ENCODE measurements around the gene IGF1R. TPM values are rescaled to one million over a fixed set of nuclear protein-coding genes. Genes with fewer than 3 reads are reported as not detected.

IGF1R gene
- total and polyA plus RNA-seq, 4 experiments from 2014 or later: 0.45 to 49.2 (median 25.1) TPM

GRCh38 chr15:98751767-98752166, 103.4 kb downstream of the IGF1R start:
- Histone ChIP-seq H3K4me1 (ENCODE audit: insufficient read depth, low read length) (no peaks in the 10 kb centered on the region), H3K4me3 (ENCODE audit: low read length in 2 of 2) (no peak overlapping the region), H3K9me3 (ENCODE audit: control insufficient read depth in 1 of 2, low read length in 2 of 2) (no peaks in the 10 kb centered on the region), H3K27ac (ENCODE audit: low read depth, low read length) (no peak overlapping the region), H3K36me3 (ENCODE audit: insufficient read depth, low read length) (no peaks in the 10 kb centered on the region), H3K27me3 (ENCODE audit: insufficient read depth, low read length) (no peaks in the 10 kb centered on the region)
- no peak overlapping the region for H3K4me3 Mint-ChIP-seq
- H3K27ac Mint-ChIP-seq: no peak overlapping the region
- ChIA-PET POLR2A (ENCODE audit: partially characterized antibody) (no interaction called here), CTCF (ENCODE audit: partially characterized antibody) (interaction anchor here (3.2 kb wide), 1 partner anchor 27 kb away, joined by 8 read pairs; no protein-coding TSS in a partner anchor)
- intact Hi-C loops (cut with micrococcal nuclease): no loop called here
- peaks cover 0 to 4% (median 3%) of the 10 kb centered on the region in 4 donors for H3K4me1 Mint-ChIP-seq
- peaks cover 0 to 2% (median 0%) of the 10 kb centered on the region in 8 donors for H3K9me3 Mint-ChIP-seq
- no peak for DNase-seq
- no peaks in the 10 kb centered on the region for H3K27me3 Mint-ChIP-seq
- no peaks in the 10 kb centered on the region for H3K36me3 Mint-ChIP-seq

- Histone ChIP-seq H3K27me3 (ENCODE audit: insufficient read depth, low read length) (no peaks in the 10 kb centered on the region), H3K27ac (ENCODE audit: low read depth, low read length) (no peak overlapping the region), H3K36me3 (ENCODE audit: insufficient read depth, low read length) (no peaks in the 10 kb centered on the region), H3K4me3 (ENCODE audit: low read length in 2 of 2) (no peak overlapping the region), H3K4me1 (ENCODE audit: insufficient read depth, low read length) (no peaks in the 10 kb centered on the region), H3K9me3 (ENCODE audit: control insufficient read depth in 1 of 2, low read length in 2 of 2) (no peaks in the 10 kb centered on the region)
- Mint-ChIP-seq H3K27me3 (no peaks in the 10 kb centered on the region), H3K4me3 (no peak overlapping the region), H3K4me1 (peaks cover 1 to 9% (median 4%) of the 10 kb centered on the region in 4 donors), H3K27ac (peak overlapping the region in 1 of 7 donors; percentile 7), H3K36me3 (no peaks in the 10 kb centered on the region), H3K9me3 (peaks cover 0 to 2% (median 0%) of the 10 kb centered on the region in 8 donors)
- intact Hi-C loops (cut with micrococcal nuclease): no loop called here
- POLR2A ChIA-PET (ENCODE audit: partially characterized antibody): no interaction called here
- no peak for DNase-seq
- CTCF ChIA-PET (ENCODE audit: partially characterized antibody): interaction anchor here (1.1 kb wide), 1 partner anchor 27 kb away, joined by 3 read pairs; no protein-coding TSS in a partner anchor
These were observed 105.7 kb downstream of the IGF1R start for GRCh38 chr15:98753726-98754656.

- Mint-ChIP-seq H3K4me3 (no peak overlapping the region), H3K36me3 (no peaks in the 10 kb centered on the region), H3K9me3 (peaks cover 0 to 2% (median 0%) of the 10 kb centered on the region in 8 donors), H3K27me3 (no peaks in the 10 kb centered on the region), H3K27ac (no peak overlapping the region), H3K4me1 (peaks cover 1 to 9% (median 4%) of the 10 kb centered on the region in 4 donors)
- no peaks in the 10 kb centered on the region for H3K36me3 ChIP-seq (ENCODE audit: insufficient read depth, low read length)
- H3K4me3 ChIP-seq (ENCODE audit: low read length in 2 of 2): no peak overlapping the region
- intact Hi-C loops (cut with micrococcal nuclease): no loop called here
- POLR2A ChIA-PET (ENCODE audit: partially characterized antibody): no interaction called here
- CTCF ChIA-PET (ENCODE audit: partially characterized antibody): interaction anchor here (1.1 kb wide), 1 partner anchor 27 kb away, joined by 3 read pairs; no protein-coding TSS in a partner anchor
- no peak overlapping the region for H3K27ac ChIP-seq (ENCODE audit: low read depth, low read length)
- H3K4me1 ChIP-seq (ENCODE audit: insufficient read depth, low read length): no peaks in the 10 kb centered on the region
- H3K9me3 ChIP-seq (ENCODE audit: control insufficient read depth in 1 of 2, low read length in 2 of 2): no peaks in the 10 kb centered on the region
- no peak for DNase-seq
- no peaks in the 10 kb centered on the region for H3K27me3 ChIP-seq (ENCODE audit: insufficient read depth, low read length)
These were observed 106.3 kb downstream of the IGF1R start for GRCh38 chr15:98754657-98755022.

- intact Hi-C loops (cut with micrococcal nuclease): no loop called here
- POLR2A ChIA-PET (ENCODE audit: partially characterized antibody): no interaction called here
- H3K27me3 ChIP-seq (ENCODE audit: insufficient read depth, low read length): no peaks in the 10 kb centered on the region
- no peaks in the 10 kb centered on the region for H3K4me1 ChIP-seq (ENCODE audit: insufficient read depth, low read length)
- Mint-ChIP-seq H3K9me3 (no peaks in the 10 kb centered on the region), H3K4me3 (no peak overlapping the region), H3K27me3 (no peaks in the 10 kb centered on the region), H3K36me3 (no peaks in the 10 kb centered on the region), H3K27ac (no peak overlapping the region), H3K4me1 (peaks cover 1 to 9% (median 4%) of the 10 kb centered on the region in 4 donors)
- no peak for DNase-seq
- no peak overlapping the region for H3K4me3 ChIP-seq (ENCODE audit: low read length in 2 of 2)
- H3K36me3 ChIP-seq (ENCODE audit: insufficient read depth, low read length): no peaks in the 10 kb centered on the region
- no peaks in the 10 kb centered on the region for H3K9me3 ChIP-seq (ENCODE audit: control insufficient read depth in 1 of 2, low read length in 2 of 2)
- CTCF ChIA-PET (ENCODE audit: partially characterized antibody): interaction anchor here (1.1 kb wide), 1 partner anchor 26 kb away, joined by 3 read pairs; no protein-coding TSS in a partner anchor
- H3K27ac ChIP-seq (ENCODE audit: low read depth, low read length): no peak overlapping the region
These were observed 106.8 kb downstream of the IGF1R start for GRCh38 chr15:98755138-98755537.

- no peaks in the 10 kb centered on the region for H3K27me3 ChIP-seq (ENCODE audit: insufficient read depth, low read length)
- H3K4me3 ChIP-seq (ENCODE audit: low read length in 2 of 2): no peak overlapping the region
- peaks cover 1 to 14% (median 4%) of the 10 kb centered on the region in 4 donors for H3K4me1 Mint-ChIP-seq
- ChIA-PET CTCF (ENCODE audit: partially characterized antibody) (no interaction called here), POLR2A (ENCODE audit: partially characterized antibody) (no interaction called here)
- no peak overlapping the region for H3K4me3 Mint-ChIP-seq
- no peaks in the 10 kb centered on the region for H3K36me3 ChIP-seq (ENCODE audit: insufficient read depth, low read length)
- H3K9me3 Mint-ChIP-seq: no peaks in the 10 kb centered on the region
- intact Hi-C loops (cut with micrococcal nuclease): no loop called here
- H3K9me3 ChIP-seq (ENCODE audit: control insufficient read depth in 1 of 2, low read length in 2 of 2): no peaks in the 10 kb centered on the region
- no peaks in the 10 kb centered on the region for H3K36me3 Mint-ChIP-seq
- no peak overlapping the region for H3K27ac ChIP-seq (ENCODE audit: low read depth, low read length)
- DNase-seq: no peak
- no peak overlapping the region for H3K27ac Mint-ChIP-seq
- H3K4me1 ChIP-seq (ENCODE audit: insufficient read depth, low read length): no peaks in the 10 kb centered on the region
- H3K27me3 Mint-ChIP-seq: no peaks in the 10 kb centered on the region
These were observed 107.4 kb downstream of the IGF1R start for GRCh38 chr15:98755781-98756180.

- peaks cover 0 to 2% (median 0%) of the 10 kb centered on the region in 8 donors for H3K9me3 Mint-ChIP-seq
- no peak overlapping the region for H3K27ac ChIP-seq (ENCODE audit: low read depth, low read length)
- no peaks in the 10 kb centered on the region for H3K9me3 ChIP-seq (ENCODE audit: control insufficient read depth in 1 of 2, low read length in 2 of 2)
- no peaks in the 10 kb centered on the region for H3K4me1 ChIP-seq (ENCODE audit: insufficient read depth, low read length)
- H3K36me3 ChIP-seq (ENCODE audit: insufficient read depth, low read length): no peaks in the 10 kb centered on the region
- no peak overlapping the region for H3K27ac Mint-ChIP-seq
- H3K4me3 ChIP-seq (ENCODE audit: low read length in 2 of 2): no peak overlapping the region
- intact Hi-C loops (cut with micrococcal nuclease): no loop called here
- no peak overlapping the region for H3K4me3 Mint-ChIP-seq
- H3K4me1 Mint-ChIP-seq: peaks cover 1 to 17% (median 3%) of the 10 kb centered on the region in 4 donors
- no peaks in the 10 kb centered on the region for H3K36me3 Mint-ChIP-seq
- DNase-seq: no peak
- no peaks in the 10 kb centered on the region for H3K27me3 ChIP-seq (ENCODE audit: insufficient read depth, low read length)
- ChIA-PET CTCF (ENCODE audit: partially characterized antibody) (interaction anchor here (1.0 kb wide), 1 partner anchor 21 kb away, joined by 4 read pairs; no protein-coding TSS in a partner anchor), POLR2A (ENCODE audit: partially characterized antibody) (no interaction called here)
- H3K27me3 Mint-ChIP-seq: no peaks in the 10 kb centered on the region
These were observed 109.9 kb downstream of the IGF1R start for GRCh38 chr15:98758224-98758623.

- CTCF ChIA-PET (ENCODE audit: partially characterized antibody): no interaction called here
- no peak overlapping the region for H3K4me3 Mint-ChIP-seq
- H3K27ac ChIP-seq (ENCODE audit: low read depth, low read length): no peak overlapping the region
- no peaks in the 10 kb centered on the region for H3K4me1 ChIP-seq (ENCODE audit: insufficient read depth, low read length)
- H3K36me3 ChIP-seq (ENCODE audit: insufficient read depth, low read length): no peaks in the 10 kb centered on the region
- H3K9me3 ChIP-seq (ENCODE audit: control insufficient read depth in 1 of 2, low read length in 2 of 2): no peaks in the 10 kb centered on the region
- H3K4me1 Mint-ChIP-seq: peaks cover 1 to 17% (median 2%) of the 10 kb centered on the region in 4 donors
- H3K4me3 ChIP-seq (ENCODE audit: low read length in 2 of 2): no peak overlapping the region
- DNase-seq: no peak
- POLR2A ChIA-PET (ENCODE audit: partially characterized antibody): no interaction called here
- H3K9me3 Mint-ChIP-seq: peaks cover 0 to 2% (median 0%) of the 10 kb centered on the region in 8 donors
- H3K27me3 ChIP-seq (ENCODE audit: insufficient read depth, low read length): no peaks in the 10 kb centered on the region
- intact Hi-C loops (cut with micrococcal nuclease): no loop called here
- H3K27ac Mint-ChIP-seq: no peak overlapping the region
- H3K27me3 Mint-ChIP-seq: no peaks in the 10 kb centered on the region
- H3K36me3 Mint-ChIP-seq: no peaks in the 10 kb centered on the region
These were observed 110.9 kb downstream of the IGF1R start for GRCh38 chr15:98759277-98759676.
